ENCODE measurements around the gene NARF. TPM values are rescaled to one million over a fixed set of nuclear protein-coding genes. Genes with fewer than 3 reads are reported as not detected.

Gene NARF
- total RNA-seq, 2 experiments from 2014 or later, result 63.9 to 65.4 TPM

- intact Hi-C loops (cut with micrococcal nuclease), result no loop called here
- Mint-ChIP-seq H3K36me3 (ENCODE audit: low read depth) (peaks cover 44% of the 10 kb centered on the region), H3K27me3 (no peaks in the 10 kb centered on the region), H3K4me3 (no peak overlapping the region), H3K4me1 (ENCODE audit: low read depth) (peaks cover 16% of the 10 kb centered on the region), H3K27ac (peak overlapping the region; percentile 25), H3K9me3 (no peaks in the 10 kb centered on the region)
- POLR2A ChIA-PET, result interaction anchor here (1.4 to 2.2 kb wide), 3 partner anchors 9 to 31 kb away, joined by 3 to 11 read pairs (median 5); no protein-coding TSS in a partner anchor
- CTCF ChIA-PET, result interaction anchor here (1.3 kb wide), 1 partner anchor 21 kb away, joined by 4 read pairs; no protein-coding TSS in a partner anchor
- no peak for DNase-seq
- no peak for ATAC-seq
- no peak for TF ChIP-seq CTCF (IDR thresholded peaks at IDR 0.05)
Measured at GRCh38 chr17:82445542-82445941, 13.0 kb upstream of the NARF start.

GRCh38 chr17:82446124-82446523 lies 12.4 kb upstream of the NARF start:
- Mint-ChIP-seq H3K36me3 (ENCODE audit: low read depth) (peaks cover 44% of the 10 kb centered on the region), H3K27ac (peak overlapping the region; percentile 20), H3K27me3 (no peaks in the 10 kb centered on the region), H3K4me1 (ENCODE audit: low read depth) (peaks cover 17% of the 10 kb centered on the region), H3K9me3 (no peaks in the 10 kb centered on the region), H3K4me3 (no peak overlapping the region)
- TF ChIP-seq CTCF (IDR thresholded peaks at IDR 0.05), result no peak
- no peak for DNase-seq
- ATAC-seq, result no peak
- ChIA-PET CTCF (no interaction called here), POLR2A (interaction anchor here (1.4 to 2.2 kb wide), 3 partner anchors 10 to 30 kb away, joined by 3 to 11 read pairs (median 5); no protein-coding TSS in a partner anchor)
- intact Hi-C loops (cut with micrococcal nuclease), result no loop called here

GRCh38 chr17:82446649-82447048 lies 11.9 kb upstream of the NARF start:
- Mint-ChIP-seq H3K36me3 (ENCODE audit: low read depth) (peaks cover 44% of the 10 kb centered on the region), H3K27me3 (no peaks in the 10 kb centered on the region), H3K9me3 (no peaks in the 10 kb centered on the region), H3K4me1 (ENCODE audit: low read depth) (peaks cover 22% of the 10 kb centered on the region), H3K4me3 (no peak overlapping the region), H3K27ac (peak overlapping the region; percentile 46)
- DNase-seq (no peak), ATAC-seq (no peak)
- no peak for TF ChIP-seq CTCF (IDR thresholded peaks at IDR 0.05)
- CTCF ChIA-PET, result no interaction called here
- POLR2A ChIA-PET, result interaction anchor here (1.4 to 2.2 kb wide), 2 partner anchors 10 to 30 kb away, joined by 5 to 11 read pairs; no protein-coding TSS in a partner anchor
- intact Hi-C loops (cut with micrococcal nuclease), result no loop called here

GRCh38 chr17:82447876-82448275 lies 10.7 kb upstream of the NARF start:
- DNase-seq (no peak), ATAC-seq (no peak)
- no peaks in the 10 kb centered on the region for H3K9me3 Mint-ChIP-seq
- CTCF ChIA-PET, result interaction anchor here (1.3 to 2.1 kb wide), 2 partner anchors 23 to 31 kb away, joined by 4 to 9 read pairs; no protein-coding TSS in a partner anchor
- intact Hi-C loops (cut with micrococcal nuclease), result no loop called here
- peaks cover 27% of the 10 kb centered on the region for H3K4me1 Mint-ChIP-seq (ENCODE audit: low read depth)
- peak overlapping the region; percentile 83 for H3K27ac Mint-ChIP-seq
- no peak for TF ChIP-seq CTCF (IDR thresholded peaks at IDR 0.05)
- no peaks in the 10 kb centered on the region for H3K27me3 Mint-ChIP-seq
- peaks cover 41% of the 10 kb centered on the region for H3K36me3 Mint-ChIP-seq (ENCODE audit: low read depth)
- H3K4me3 Mint-ChIP-seq, result peak overlapping the region; percentile 57
- POLR2A ChIA-PET, result no interaction called here

GRCh38 chr17:82449131-82449882 lies 9.2 kb upstream of the NARF start:
- Mint-ChIP-seq H3K36me3 (ENCODE audit: low read depth) (peaks cover 34% of the 10 kb centered on the region), H3K27ac (peak overlapping the region; percentile 100), H3K4me1 (ENCODE audit: low read depth) (peaks cover 27% of the 10 kb centered on the region), H3K9me3 (no peaks in the 10 kb centered on the region), H3K4me3 (peak overlapping the region; percentile 99), H3K27me3 (no peaks in the 10 kb centered on the region)
- intact Hi-C loops (cut with micrococcal nuclease), result no loop called here
- ATAC-seq, result peak; percentile 56
- no peak for TF ChIP-seq CTCF (IDR thresholded peaks at IDR 0.05)
- CTCF ChIA-PET, result interaction anchor here (0.7 to 2.1 kb wide), 3 partner anchors 11 to 30 kb away, joined by 3 to 9 read pairs (median 4); no protein-coding TSS in a partner anchor
- POLR2A ChIA-PET, result interaction anchor here (0.7 to 2.3 kb wide), 18 partner anchors 9 to 427 kb away, joined by 3 to 27 read pairs (median 4); partner anchors contain the start of genes CENPX, FOXK2, HEXD and NARF
- DNase-seq, result peak; percentile 90

Measured in activated CD8-positive, alpha-beta T cell treated with anti-CD3 and anti-CD28 coated beads for 36 hours (primary cell).